Retinal pigment epithelial cell (primary cell): ENCODE measurements around the gene PSMA6.
A peak's percentile ranks its signal among the peaks of the same experiment; 100 is the strongest.

Source experiments
- DNase-seq: peaks from one replicate; pipeline ENCODE4 v3.0.0-alpha.2; 2010; ENCODE audit warnings: low read depth
- H3K4me3 ChIP-seq: 2 replicates; pipeline ENCODE4 v1.5.1; 2011; ENCODE audit warnings: mild to moderate bottlenecking, low read length, control low read depth, moderate library complexity
- CTCF ChIP-seq: conservative IDR thresholded peaks from 2 replicates; pipeline ENCODE4 v1.5.1; 2011; ENCODE audit warnings: low read depth, low read length, control low read depth, inconsistent platforms

The PSMA6 gene

GRCh38 chr14:35338731-35339405, 46.7 kb downstream of the PSMA6 start:
- DNase-seq: no peak
- no peak overlapping the region for H3K4me3 ChIP-seq
- TF ChIP-seq CTCF: no peak

- H3K4me3 ChIP-seq: no peak overlapping the region
- no peak for TF ChIP-seq CTCF
- no peak for DNase-seq
These were observed 47.7 kb downstream of the PSMA6 start for GRCh38 chr14:35339761-35340406.

- DNase-seq: no peak
- H3K4me3 ChIP-seq: no peak overlapping the region
- no peak for TF ChIP-seq CTCF
These were observed 48.7 kb downstream of the PSMA6 start for GRCh38 chr14:35340616-35341453.

- TF ChIP-seq CTCF: no peak
- no peak overlapping the region for H3K4me3 ChIP-seq
- no peak for DNase-seq
These were observed 49.2 kb downstream of the PSMA6 start for GRCh38 chr14:35341454-35341750.

- no peak overlapping the region for H3K4me3 ChIP-seq
- no peak for TF ChIP-seq CTCF
- DNase-seq: peak; percentile 93
These were observed 49.7 kb downstream of the PSMA6 start for GRCh38 chr14:35341751-35342488.

- no peak for DNase-seq
- H3K4me3 ChIP-seq: no peak overlapping the region
- no peak for TF ChIP-seq CTCF
These were observed 50.4 kb downstream of the PSMA6 start for GRCh38 chr14:35342489-35343010.
